HG02571 (cell line): Measurements from ENCODE around the gene STEAP4.

ENCODE experiments used
- ATAC-seq: cut with Tn5 transposase; IDR thresholded peaks from one replicate; pipeline ENCODE4 v1.9.1; 2021; ENCODE audit warnings: mild to moderate bottlenecking, moderate library complexity; ENCODE audit not compliant: unreplicated experiment

Gene STEAP4

GRCh38 chr7:88306590-88307048, at the start of gene STEAP4:
Gene STEAP4, minus strand, starts transcription at chr7:88306894. Its CDS starts 22,625 bp downstream, at chr7:88284269.
- ATAC-seq = no peak

GRCh38 chr7:88355011-88355410, 48.3 kb upstream of the STEAP4 start:
- no peak for ATAC-seq

GRCh38 chr7:88350118-88350517, 43.4 kb upstream of the STEAP4 start:
- ATAC-seq = no peak

GRCh38 chr7:88347517-88347916, 40.8 kb upstream of the STEAP4 start:
- no peak for ATAC-seq

GRCh38 chr7:88347090-88347489, 40.4 kb upstream of the STEAP4 start:
- no peak for ATAC-seq

- no peak for ATAC-seq
These were observed 39.7 kb upstream of the STEAP4 start for GRCh38 chr7:88346357-88346756.

GRCh38 chr7:88344956-88345832, 38.5 kb upstream of the STEAP4 start:
- no peak for ATAC-seq

- ATAC-seq = no peak
These were observed 37.6 kb upstream of the STEAP4 start for GRCh38 chr7:88344271-88344670.

- no peak for ATAC-seq
These were observed 32.7 kb upstream of the STEAP4 start for GRCh38 chr7:88339195-88339922.

- no peak for ATAC-seq
These were observed 31.8 kb upstream of the STEAP4 start for GRCh38 chr7:88338503-88338902.

- no peak for ATAC-seq
These were observed 30.9 kb upstream of the STEAP4 start for GRCh38 chr7:88337572-88337971.

- ATAC-seq = no peak
These were observed 24.6 kb upstream of the STEAP4 start for GRCh38 chr7:88331322-88331721.

- ATAC-seq = no peak
These were observed 23.1 kb upstream of the STEAP4 start for GRCh38 chr7:88329532-88330463.

- no peak for ATAC-seq
These were observed 22.1 kb upstream of the STEAP4 start for GRCh38 chr7:88328787-88329186.

- ATAC-seq = no peak
These were observed 18.0 kb upstream of the STEAP4 start for GRCh38 chr7:88324699-88325098.

GRCh38 chr7:88322151-88322550, 15.5 kb upstream of the STEAP4 start:
- no peak for ATAC-seq

- no peak for ATAC-seq
These were observed 15.0 kb upstream of the STEAP4 start for GRCh38 chr7:88321694-88322093.

GRCh38 chr7:88318196-88318595, 11.5 kb upstream of the STEAP4 start:
- ATAC-seq = no peak

- no peak for ATAC-seq
These were observed 10.7 kb upstream of the STEAP4 start for GRCh38 chr7:88317422-88317821.

GRCh38 chr7:88316456-88316855, 9.8 kb upstream of the STEAP4 start:
- no peak for ATAC-seq

GRCh38 chr7:88315522-88315921, 8.8 kb upstream of the STEAP4 start:
- ATAC-seq = no peak
